Measurements from ENCODE around the gene TEX22.

TEX22 gene, protein sequence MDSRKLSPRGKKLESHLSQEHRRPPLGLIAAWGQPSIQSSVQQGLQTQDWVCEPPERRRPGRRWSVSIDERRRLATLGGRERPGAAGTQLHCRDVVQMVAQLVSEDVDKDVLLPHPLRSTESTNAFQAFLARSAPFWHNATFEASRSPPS

DNA sequence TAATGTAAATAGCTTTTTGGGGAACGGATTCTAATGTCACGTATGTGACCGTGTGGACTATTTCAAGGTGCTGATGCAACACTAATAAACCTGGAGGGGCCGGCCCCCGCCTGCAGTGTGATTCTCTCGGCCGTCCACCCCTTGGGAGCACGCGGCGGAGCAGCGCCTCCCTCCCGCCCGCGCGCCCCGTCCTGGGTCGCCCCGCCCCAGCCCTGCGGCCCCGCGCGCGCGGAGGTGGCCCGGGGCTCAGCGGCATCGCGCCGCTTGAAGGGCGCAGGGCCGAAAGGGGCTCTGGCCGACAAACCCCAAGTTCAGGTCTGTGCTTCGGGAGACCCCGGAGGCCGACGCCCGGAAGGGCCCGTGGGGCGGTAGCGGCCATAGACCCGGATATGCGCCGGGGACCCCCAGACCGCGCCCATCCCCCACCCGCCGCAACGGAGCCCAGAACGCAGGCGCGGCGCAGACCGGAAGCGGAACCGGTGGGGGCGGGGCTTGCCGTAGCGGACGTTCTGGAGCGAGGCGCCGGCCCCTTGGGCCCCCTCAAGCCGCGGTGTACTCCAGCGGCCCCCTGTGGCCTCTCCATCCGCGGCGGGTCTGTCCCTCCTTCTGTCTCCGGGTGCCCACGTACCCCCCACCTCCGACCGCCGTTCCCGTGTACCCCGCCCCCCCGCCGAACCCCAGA lies at the start of gene TEX22:
TEX22 (plus strand) TSS at position 495 of the 682 bp plus-strand sequence. CDS start 803 bp downstream, outside the sequence.
- H3K27ac Mint-ChIP-seq = peak within 1 kb of the TSS; percentile 88 to 96 (median 96)
- TF ChIP-seq, protein P1, sequence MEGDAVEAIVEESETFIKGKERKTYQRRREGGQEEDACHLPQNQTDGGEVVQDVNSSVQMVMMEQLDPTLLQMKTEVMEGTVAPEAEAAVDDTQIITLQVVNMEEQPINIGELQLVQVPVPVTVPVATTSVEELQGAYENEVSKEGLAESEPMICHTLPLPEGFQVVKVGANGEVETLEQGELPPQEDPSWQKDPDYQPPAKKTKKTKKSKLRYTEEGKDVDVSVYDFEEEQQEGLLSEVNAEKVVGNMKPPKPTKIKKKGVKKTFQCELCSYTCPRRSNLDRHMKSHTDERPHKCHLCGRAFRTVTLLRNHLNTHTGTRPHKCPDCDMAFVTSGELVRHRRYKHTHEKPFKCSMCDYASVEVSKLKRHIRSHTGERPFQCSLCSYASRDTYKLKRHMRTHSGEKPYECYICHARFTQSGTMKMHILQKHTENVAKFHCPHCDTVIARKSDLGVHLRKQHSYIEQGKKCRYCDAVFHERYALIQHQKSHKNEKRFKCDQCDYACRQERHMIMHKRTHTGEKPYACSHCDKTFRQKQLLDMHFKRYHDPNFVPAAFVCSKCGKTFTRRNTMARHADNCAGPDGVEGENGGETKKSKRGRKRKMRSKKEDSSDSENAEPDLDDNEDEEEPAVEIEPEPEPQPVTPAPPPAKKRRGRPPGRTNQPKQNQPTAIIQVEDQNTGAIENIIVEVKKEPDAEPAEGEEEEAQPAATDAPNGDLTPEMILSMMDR (IDR thresholded peaks at IDR 0.05; ENCODE audit: unreplicated experiment in 3 of 3) = no peak
- H3K9me3 Mint-ChIP-seq = peaks cover 22% of the 10 kb centered on the region
- H3K4me1 Mint-ChIP-seq = no peaks in the 10 kb centered on the region
- peak within 1 kb of the TSS; percentile 83 to 90 (median 87) for H3K4me3 Mint-ChIP-seq
- H3K36me3 Mint-ChIP-seq (ENCODE audit: low read depth) = peaks cover 43% of the 10 kb centered on the region
- H3K27me3 Mint-ChIP-seq (ENCODE audit: low read depth) = peaks cover 4% of the 10 kb centered on the region

DNA sequence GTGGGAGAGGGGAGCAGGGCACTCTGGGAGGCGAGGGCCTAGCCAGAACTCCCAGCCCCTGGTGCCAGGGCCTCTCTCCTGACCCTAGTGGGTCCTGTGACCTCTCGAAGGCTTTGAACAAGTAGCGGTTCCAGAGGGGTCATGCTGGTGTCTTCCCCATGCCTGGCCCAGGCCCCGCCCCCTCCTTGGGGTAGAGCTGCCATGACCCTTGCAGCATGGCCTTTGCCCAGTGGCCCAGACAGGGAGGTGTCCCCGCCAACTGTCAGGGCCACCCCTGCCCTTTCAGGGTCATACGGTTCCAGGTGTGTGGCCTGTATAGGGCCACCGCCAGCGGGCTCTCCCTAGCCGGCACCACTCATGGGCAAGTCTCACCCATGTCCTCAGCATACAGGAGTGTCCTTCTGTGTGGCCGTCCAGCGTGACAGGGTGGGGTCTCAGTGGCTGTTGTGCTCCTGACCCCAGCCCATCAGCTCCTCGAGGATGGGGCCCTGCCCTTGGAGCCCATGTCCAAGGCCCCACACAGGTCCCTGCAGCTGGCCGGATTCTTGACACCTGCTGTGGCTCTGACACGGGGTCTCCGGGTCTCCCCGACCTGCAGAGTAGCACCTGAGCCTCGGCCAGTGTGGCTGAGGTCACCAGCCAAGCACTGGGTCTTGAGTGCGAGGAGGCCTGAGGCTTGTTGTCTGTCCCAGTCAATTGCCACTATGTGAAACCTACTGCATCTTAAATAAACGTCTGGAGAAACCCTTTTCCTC lies 49.2 kb upstream of the TEX22 start:
- H3K4me1 Mint-ChIP-seq = peaks cover 13% of the 10 kb centered on the region
- peaks cover 5% of the 10 kb centered on the region for H3K9me3 Mint-ChIP-seq
- peaks cover 6% of the 10 kb centered on the region for H3K36me3 Mint-ChIP-seq (ENCODE audit: low read depth)
- no peak overlapping the region for H3K4me3 Mint-ChIP-seq
- TF ChIP-seq, protein P1 (IDR thresholded peaks at IDR 0.05; ENCODE audit: unreplicated experiment in 3 of 3) = no peak
- no peaks in the 10 kb centered on the region for H3K27me3 Mint-ChIP-seq (ENCODE audit: low read depth)
- no peak overlapping the region for H3K27ac Mint-ChIP-seq

DNA sequence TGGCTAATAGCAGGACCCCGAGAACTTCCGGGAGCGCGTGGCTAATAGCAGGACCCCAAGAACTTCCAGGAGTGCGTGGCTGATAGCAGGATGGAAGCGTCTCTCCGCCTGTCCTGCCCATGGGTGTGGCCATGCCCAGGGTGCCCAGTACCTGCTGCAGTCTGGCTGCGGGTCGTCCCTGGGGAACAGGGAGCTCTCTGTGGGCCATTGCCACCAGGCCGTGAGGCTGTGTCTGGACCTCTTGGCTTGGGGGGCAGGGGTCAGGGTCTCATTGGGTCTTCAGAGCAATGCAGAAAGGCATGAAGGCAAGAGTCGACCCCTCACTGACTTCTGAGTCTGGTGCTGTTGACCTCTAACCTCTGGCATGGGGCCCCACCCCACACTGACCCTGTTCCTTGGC lies 48.3 kb upstream of the TEX22 start:
- H3K4me3 Mint-ChIP-seq = no peak overlapping the region
- H3K4me1 Mint-ChIP-seq = peaks cover 13% of the 10 kb centered on the region
- H3K36me3 Mint-ChIP-seq (ENCODE audit: low read depth) = peaks cover 6% of the 10 kb centered on the region
- no peaks in the 10 kb centered on the region for H3K27me3 Mint-ChIP-seq (ENCODE audit: low read depth)
- no peak overlapping the region for H3K27ac Mint-ChIP-seq
- H3K9me3 Mint-ChIP-seq = peaks cover 5% of the 10 kb centered on the region
- TF ChIP-seq, protein P1 (IDR thresholded peaks at IDR 0.05; ENCODE audit: unreplicated experiment in 3 of 3) = no peak

DNA sequence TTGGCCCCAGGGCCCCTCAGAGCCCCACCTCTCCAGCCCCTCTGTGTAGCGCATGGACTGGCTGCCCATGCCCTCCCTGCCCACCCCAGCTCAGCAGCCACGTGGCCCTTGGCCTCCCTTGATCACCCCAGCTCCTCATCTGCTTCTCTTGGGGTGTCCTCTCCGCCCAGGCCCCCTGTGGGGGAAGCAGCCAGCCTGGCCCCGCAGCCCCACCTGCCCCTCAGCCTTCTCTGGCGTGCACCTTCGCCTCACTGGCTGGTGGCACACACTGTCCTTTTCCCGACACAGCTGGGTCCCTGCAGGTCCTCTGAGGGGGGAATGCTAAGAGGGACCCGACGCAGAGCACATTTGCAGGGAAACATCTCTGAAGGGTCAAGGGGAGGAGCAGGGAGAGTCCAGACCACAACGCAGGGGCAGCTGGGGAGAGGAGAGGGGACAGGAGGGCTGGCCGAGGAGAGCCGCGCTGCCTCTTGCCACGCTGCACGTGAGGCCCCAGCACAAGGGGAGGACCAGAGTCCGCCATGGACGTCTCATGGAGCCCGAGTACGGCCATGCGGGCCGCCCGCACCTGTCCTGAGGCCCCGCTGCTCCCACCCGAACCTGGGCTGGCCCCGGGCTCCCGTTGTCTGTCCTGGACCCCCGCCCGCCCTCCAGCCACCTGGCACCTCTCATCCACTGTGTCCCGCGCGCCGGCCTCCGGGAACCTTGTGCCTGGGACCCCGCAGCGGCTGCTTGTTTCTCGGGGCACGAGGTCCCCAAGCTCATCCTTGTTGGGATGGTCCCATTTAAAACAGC lies 47.7 kb upstream of the TEX22 start:
- Mint-ChIP-seq H3K4me3 (no peak overlapping the region), H3K9me3 (peaks cover 2% of the 10 kb centered on the region), H3K36me3 (ENCODE audit: low read depth) (peaks cover 3% of the 10 kb centered on the region), H3K27me3 (ENCODE audit: low read depth) (no peaks in the 10 kb centered on the region), H3K27ac (no peak overlapping the region), H3K4me1 (peaks cover 11% of the 10 kb centered on the region)
- TF ChIP-seq, protein P1 (IDR thresholded peaks at IDR 0.05; ENCODE audit: unreplicated experiment in 3 of 3) = no peak

DNA sequence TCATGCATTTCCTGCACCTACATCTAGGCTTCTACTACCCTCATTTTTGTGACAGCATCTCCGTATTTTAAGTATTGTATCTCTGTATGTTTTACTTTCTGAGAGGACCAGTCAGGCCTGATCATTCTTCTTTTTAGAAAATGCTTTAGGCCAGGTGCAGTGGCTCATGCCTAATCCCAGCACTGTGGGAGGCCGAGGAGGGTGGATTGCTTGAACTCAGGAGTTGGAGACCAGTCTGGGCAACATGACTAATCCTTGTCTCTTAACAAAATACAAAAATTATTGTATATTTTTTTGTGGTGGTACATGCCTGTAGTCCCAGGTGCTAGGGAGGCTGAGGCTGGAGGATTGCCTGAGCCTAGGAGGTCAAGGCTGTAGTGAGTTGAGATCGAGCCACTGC lies 46.9 kb upstream of the TEX22 start:
- Mint-ChIP-seq H3K4me3 (no peak overlapping the region), H3K36me3 (ENCODE audit: low read depth) (no peaks in the 10 kb centered on the region), H3K4me1 (peaks cover 8% of the 10 kb centered on the region), H3K9me3 (no peaks in the 10 kb centered on the region), H3K27me3 (ENCODE audit: low read depth) (no peaks in the 10 kb centered on the region), H3K27ac (no peak overlapping the region)
- TF ChIP-seq, protein P1 (IDR thresholded peaks at IDR 0.05; ENCODE audit: unreplicated experiment in 3 of 3) = no peak
